Activated CD8-positive, alpha-beta memory T cell treated with anti-CD3 and anti-CD28 coated beads, Interleukin-2, amount 10 ng/mL, durations not matched to agents 7 days and 5 days (primary cell): ENCODE data around the gene TIMM29. TPM values are rescaled to one million over a fixed set of nuclear protein-coding genes. Genes with fewer than 3 reads are reported as not detected.

Experiments used
- ATAC-seq: fragments of 150-1000 bp; cut with Tn5 transposase; one replicate; pipeline ENCODE4 v1.10.0; 2021; ENCODE audit warnings: moderate library complexity
- CTCF ChIA-PET: fragments of 350-600 bp; sonication (Branson Sonifier 250); formaldehyde crosslinking; loops from one replicate; lab custom pipeline; 2021; ENCODE audit warnings: antibody characterized with exemption; lab: Charles Lee
- DNase-seq: peaks from one replicate; pipeline ENCODE4 v3.0.0-alpha.2; 2020
- H3K27ac Mint-ChIP-seq: one replicate; pipeline ENCODE4 v1.8.0; 2021; ENCODE audit warnings: mild to moderate bottlenecking, mixed read lengths
- H3K27me3 Mint-ChIP-seq: one replicate; pipeline ENCODE4 v1.8.0; 2021; ENCODE audit warnings: mixed read lengths
- H3K36me3 Mint-ChIP-seq: one replicate; pipeline ENCODE4 v1.8.0; 2021; ENCODE audit warnings: mild to moderate bottlenecking, mixed read lengths
- H3K4me1 Mint-ChIP-seq: one replicate; pipeline ENCODE4 v1.8.0; 2021; ENCODE audit warnings: mixed read lengths
- H3K4me3 Mint-ChIP-seq: one replicate; pipeline ENCODE4 v1.8.0; 2021; ENCODE audit warnings: mild to moderate bottlenecking, moderate library complexity, mixed read lengths
- H3K9me3 Mint-ChIP-seq: one replicate; pipeline ENCODE4 v1.8.0; 2022; ENCODE audit warnings: low read depth, mixed read lengths
- total RNA-seq, 2 experiments: library from RNA; stranded (reverse); gene quantifications; one replicate each; pipeline ENCODE4 v1.2.3, GENCODE V29; 2021

Gene TIMM29
- 10 to 100 TPM; 25.2 to 28.5 TPM for total RNA-seq

DNA sequence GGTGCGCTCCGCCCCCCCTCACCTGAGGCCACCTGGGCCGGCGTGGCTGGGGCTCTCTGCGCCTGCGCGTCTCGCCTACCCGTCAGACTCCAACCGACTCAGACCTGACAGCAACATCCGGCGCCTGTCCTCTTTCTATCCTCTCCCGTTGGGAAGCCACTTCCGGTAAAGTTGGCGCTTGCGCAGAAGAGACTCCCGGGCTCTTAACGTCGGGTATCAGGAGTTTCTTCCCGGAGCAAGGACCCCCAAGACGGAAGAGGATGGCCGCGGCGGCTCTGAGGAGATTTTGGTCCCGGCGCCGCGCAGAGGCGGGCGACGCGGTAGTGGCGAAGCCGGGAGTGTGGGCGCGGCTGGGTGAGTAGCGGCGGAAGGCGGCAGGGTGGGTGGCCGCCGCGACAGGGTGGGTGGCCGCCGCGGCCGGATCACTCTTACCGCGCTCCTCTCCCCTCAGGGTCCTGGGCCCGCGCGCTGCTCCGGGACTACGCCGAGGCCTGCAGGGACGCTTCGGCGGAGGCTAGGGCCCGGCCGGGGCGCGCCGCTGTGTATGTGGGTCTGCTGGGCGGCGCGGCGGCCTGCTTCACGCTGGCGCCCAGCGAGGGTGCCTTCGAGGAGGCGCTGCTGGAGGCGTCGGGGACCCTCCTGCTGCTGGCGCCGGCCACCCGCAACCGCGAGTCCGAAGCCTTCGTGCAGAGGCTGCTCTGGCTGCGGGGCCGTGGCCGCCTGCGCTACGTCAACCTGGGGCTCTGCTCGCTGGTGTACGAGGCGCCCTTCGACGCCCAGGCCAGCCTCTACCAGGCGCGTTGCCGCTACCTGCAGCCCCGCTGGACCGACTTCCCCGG is at the start of gene TIMM29, which contains the start of gene YIPF2:
TSS of gene TIMM29 (plus strand) at position 249 of the 839 bp plus-strand sequence. CDS start at position 261, 12 bp downstream.
TSS of gene YIPF2 (minus strand) at position 77 of the 839 bp plus-strand sequence. CDS start 229 bp downstream, outside the sequence.
- H3K4me1 Mint-ChIP-seq = peaks cover 25% of the 10 kb centered on the region
- CTCF ChIA-PET = interaction anchor here (1.2 to 3.5 kb wide), 3 partner anchors 8 to 56 kb away, joined by 3 to 26 read pairs (median 9); no protein-coding TSS in a partner anchor
- peak; percentile 97 for DNase-seq
- H3K9me3 Mint-ChIP-seq = no peaks in the 10 kb centered on the region
- H3K4me3 Mint-ChIP-seq = peak within 1 kb of the TSS; percentile 86
- ATAC-seq = peak; percentile 90
- no peaks in the 10 kb centered on the region for H3K27me3 Mint-ChIP-seq
- H3K36me3 Mint-ChIP-seq = peaks cover 8% of the 10 kb centered on the region
- peak within 1 kb of the TSS; percentile 83 for H3K27ac Mint-ChIP-seq

DNA sequence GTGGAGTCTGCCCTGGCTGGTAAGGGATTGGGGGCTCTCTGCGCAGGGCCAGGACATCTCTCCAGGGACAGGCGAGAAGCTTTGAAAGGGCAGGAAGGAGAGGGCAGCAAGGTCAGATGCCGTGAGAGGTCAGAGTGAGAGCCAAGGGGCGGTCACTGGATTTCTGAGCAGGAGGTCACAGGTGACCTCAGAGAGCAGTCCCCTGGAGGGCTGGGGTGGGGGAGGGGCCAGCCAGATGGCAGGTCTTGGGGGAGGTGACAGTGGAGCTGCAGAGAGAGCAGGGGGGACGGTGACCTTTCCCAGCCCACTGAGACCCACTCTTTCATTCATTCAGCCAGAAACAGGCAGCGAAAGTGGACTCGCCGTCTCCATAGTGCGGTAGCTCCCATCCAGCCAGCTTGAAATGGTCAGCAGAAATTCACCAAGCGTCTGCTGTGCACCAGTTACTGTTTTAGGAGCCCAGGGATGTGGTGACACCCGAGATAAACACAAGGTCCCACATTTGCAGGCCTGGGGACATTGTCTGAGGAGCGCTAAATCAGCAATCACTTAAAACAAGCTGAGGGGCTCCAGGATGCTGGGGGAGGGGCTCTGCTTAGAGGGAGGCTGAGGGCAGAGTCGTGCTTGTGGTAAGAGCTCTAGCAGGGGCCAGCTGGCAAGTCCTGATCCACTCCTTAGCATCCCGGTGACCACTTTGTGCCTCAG is 47.1 kb upstream of the TIMM29 start:
- H3K27me3 Mint-ChIP-seq = no peaks in the 10 kb centered on the region
- no peaks in the 10 kb centered on the region for H3K36me3 Mint-ChIP-seq
- no peaks in the 10 kb centered on the region for H3K9me3 Mint-ChIP-seq
- DNase-seq = no peak
- no peak overlapping the region for H3K27ac Mint-ChIP-seq
- no peak overlapping the region for H3K4me3 Mint-ChIP-seq
- no peak for ATAC-seq
- CTCF ChIA-PET = interaction anchor here (0.6 to 2.0 kb wide), 4 partner anchors 9 to 60 kb away, joined by 3 to 4 read pairs (median 4); no protein-coding TSS in a partner anchor
- H3K4me1 Mint-ChIP-seq = peaks cover 24% of the 10 kb centered on the region

DNA sequence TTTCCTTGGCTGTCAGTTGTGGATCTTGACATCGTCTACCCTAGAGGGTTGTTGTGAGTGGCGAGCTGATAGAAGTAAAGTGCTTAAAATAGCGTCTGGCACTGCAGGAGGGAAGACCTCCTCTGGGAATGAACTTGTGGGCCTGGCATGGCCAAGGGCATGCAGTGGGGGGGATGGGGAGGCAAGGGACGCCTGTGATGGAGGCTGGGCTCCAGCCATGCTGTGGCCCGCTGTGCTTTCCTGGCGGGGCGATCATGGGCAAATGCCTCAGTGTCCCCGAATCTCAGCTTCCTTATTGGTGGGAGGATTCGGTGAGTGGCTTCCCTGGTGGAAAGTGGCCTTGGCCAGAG is 46.5 kb upstream of the TIMM29 start:
- Mint-ChIP-seq H3K9me3 (no peaks in the 10 kb centered on the region), H3K27me3 (no peaks in the 10 kb centered on the region)
- no peak for DNase-seq

DNA sequence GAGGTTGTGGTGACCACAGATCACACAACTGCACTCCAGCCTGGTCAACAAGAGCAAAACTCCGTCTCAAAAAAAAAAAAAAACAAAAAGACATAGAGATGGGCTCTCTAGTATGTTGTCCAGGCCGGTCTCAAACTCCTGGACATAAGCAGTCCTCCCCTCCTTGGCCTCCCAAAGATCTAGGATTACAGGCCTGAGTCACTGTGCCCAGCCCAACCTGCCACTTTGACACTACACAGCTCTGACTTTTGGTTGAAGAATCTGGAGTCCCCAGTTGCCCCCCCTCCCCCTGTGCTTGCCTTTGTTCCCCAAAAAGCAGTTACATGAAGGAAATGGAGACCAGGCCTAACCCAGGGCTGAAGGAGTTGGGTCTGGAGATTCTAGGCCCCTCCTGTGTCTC is 44.3 kb upstream of the TIMM29 start:
- Mint-ChIP-seq H3K27me3 (no peaks in the 10 kb centered on the region), H3K4me3 (no peak overlapping the region), H3K9me3 (no peaks in the 10 kb centered on the region), H3K4me1 (peaks cover 3% of the 10 kb centered on the region), H3K27ac (no peak overlapping the region), H3K36me3 (no peaks in the 10 kb centered on the region)
- no peak for ATAC-seq
- no peak for DNase-seq
- CTCF ChIA-PET = interaction anchor here (0.7 kb wide), 1 partner anchor 412 kb away, joined by 3 read pairs; the partner anchor contains the start of gene TSPAN16

More for the DNA sequence above, 46.5 kb upstream of the TIMM29 start:
- ATAC-seq = no peak
- peaks cover 19% of the 10 kb centered on the region for H3K4me1 Mint-ChIP-seq
- no peak overlapping the region for H3K27ac Mint-ChIP-seq
- no peak overlapping the region for H3K4me3 Mint-ChIP-seq
- CTCF ChIA-PET = interaction anchor here (0.6 to 2.0 kb wide), 3 partner anchors 10 to 60 kb away, joined by 3 to 4 read pairs (median 3); no protein-coding TSS in a partner anchor
- H3K36me3 Mint-ChIP-seq = no peaks in the 10 kb centered on the region

DNA sequence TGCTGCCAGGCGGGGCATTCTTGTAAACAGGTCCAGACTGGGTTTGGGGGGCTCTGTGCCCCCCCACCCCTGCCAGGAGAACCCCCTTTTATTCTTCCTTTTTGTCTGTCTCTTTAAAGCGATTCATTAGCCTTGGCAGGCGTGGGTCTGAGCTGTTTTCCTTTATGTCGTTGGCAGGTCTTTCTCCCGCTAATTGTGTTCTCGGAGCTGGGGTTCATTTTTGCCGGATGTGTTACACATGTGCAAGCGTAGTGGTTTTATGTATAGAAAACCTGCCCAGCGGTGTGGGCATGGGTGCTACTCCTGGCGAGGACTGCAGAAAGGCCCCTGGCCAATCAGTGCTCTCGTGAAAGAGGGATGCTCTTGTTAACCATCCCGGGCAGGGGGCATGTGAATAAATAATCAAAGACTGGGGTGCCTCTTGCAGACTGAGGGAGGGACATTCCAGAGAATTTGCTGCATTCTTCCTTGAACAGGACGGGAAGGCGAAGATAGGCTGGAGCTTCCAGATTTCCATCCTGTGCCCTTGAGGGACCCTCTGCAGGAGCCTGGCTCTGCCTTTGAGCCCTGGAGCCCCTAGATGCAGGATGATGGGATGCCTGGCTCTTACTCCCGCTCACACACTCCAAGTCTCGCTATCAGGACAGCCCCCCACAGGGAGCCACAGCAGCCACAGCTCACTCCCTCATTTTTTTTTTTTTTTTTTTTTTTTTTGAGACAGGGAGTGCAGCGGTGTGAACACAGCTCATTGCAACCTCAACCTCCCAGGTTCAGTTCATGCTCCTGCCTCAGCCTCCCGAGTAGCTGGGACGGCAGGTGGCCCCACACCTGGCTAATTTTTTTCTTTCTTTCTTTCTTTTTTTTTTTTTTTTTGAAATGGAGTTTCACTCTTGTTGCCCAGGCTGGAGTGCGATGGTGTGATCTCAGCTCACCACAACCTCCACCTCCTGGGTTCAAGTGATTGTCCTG is 43.1 kb upstream of the TIMM29 start:
- DNase-seq (no peak), ATAC-seq (no peak)
- H3K27me3 Mint-ChIP-seq = no peaks in the 10 kb centered on the region
- no peak overlapping the region for H3K27ac Mint-ChIP-seq
- no peak overlapping the region for H3K4me3 Mint-ChIP-seq
- CTCF ChIA-PET = no interaction called here
- H3K4me1 Mint-ChIP-seq = no peaks in the 10 kb centered on the region
- H3K9me3 Mint-ChIP-seq = no peaks in the 10 kb centered on the region
- H3K36me3 Mint-ChIP-seq = no peaks in the 10 kb centered on the region

DNA sequence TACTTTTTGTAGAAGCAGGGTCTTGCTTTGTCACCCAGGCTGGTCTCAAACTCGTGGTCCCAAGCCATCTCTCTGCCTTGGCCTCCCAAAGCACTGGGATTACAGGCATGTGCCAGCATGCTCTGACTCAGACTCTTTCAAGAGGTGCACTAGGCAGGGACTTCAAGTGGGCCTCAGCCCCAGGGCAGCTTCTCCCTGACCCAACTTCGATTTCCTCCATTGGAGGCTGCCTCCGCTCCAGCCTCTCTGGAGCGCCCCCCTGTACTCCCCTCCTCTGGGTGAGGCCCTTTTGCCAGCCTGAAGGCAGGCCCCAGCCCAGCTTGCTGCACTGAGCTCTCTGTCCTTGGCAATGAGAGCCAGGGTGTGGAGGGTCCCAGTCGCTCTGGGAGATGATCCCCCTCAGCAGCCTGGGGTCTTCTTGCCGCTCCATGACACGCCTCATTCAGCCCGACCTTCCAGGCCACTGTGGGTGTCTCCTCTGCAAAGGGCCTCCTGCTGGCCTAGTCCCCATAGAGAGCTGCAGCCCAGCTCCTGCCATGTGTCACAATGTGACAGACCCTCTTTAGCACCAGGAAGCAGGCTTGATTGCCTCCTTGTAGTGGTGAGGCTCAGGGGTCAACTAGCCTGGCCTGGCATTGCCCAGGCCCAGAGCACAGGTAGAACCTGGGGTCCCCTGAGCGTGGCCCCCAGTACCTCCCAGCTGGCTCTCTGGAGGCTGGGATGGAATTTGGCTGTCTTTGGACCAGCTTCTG is 40.8 kb upstream of the TIMM29 start:
- Mint-ChIP-seq H3K4me3 (no peak overlapping the region), H3K9me3 (no peaks in the 10 kb centered on the region), H3K27me3 (no peaks in the 10 kb centered on the region), H3K4me1 (no peaks in the 10 kb centered on the region), H3K36me3 (no peaks in the 10 kb centered on the region), H3K27ac (no peak overlapping the region)
- ATAC-seq (no peak), DNase-seq (no peak)
- CTCF ChIA-PET = interaction anchor here (1.1 kb wide), 1 partner anchor 9 kb away, joined by 4 read pairs; no protein-coding TSS in a partner anchor

DNA sequence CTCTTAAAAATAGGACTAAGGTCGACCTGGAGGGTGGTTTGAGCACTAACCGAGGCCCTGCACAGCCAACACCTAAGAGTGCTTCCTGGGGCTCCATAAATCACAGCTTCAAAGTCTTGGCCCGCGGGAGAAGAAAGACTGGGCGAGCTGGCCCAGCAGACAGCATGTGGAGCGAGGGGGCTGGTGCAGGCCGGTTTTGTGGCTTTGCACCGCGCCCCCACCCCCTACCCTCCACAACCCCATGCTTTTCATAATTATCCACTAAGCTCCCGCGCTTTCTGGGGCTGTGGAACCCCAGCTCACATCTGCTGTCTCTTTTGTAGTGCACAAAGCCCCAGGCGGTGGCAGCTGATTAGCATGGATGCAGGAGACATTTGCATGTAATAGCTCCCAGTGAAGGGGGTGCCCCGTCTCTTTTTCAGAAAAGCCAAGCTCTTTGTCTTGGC is 40.2 kb upstream of the TIMM29 start:
- Mint-ChIP-seq H3K4me3 (no peak overlapping the region), H3K27ac (no peak overlapping the region), H3K4me1 (no peaks in the 10 kb centered on the region), H3K36me3 (no peaks in the 10 kb centered on the region), H3K9me3 (no peaks in the 10 kb centered on the region), H3K27me3 (no peaks in the 10 kb centered on the region)
- no peak for ATAC-seq
- no peak for DNase-seq
- CTCF ChIA-PET = interaction anchor here (0.8 to 1.1 kb wide), 2 partner anchors 9 kb away, joined by 4 read pairs; no protein-coding TSS in a partner anchor

DNA sequence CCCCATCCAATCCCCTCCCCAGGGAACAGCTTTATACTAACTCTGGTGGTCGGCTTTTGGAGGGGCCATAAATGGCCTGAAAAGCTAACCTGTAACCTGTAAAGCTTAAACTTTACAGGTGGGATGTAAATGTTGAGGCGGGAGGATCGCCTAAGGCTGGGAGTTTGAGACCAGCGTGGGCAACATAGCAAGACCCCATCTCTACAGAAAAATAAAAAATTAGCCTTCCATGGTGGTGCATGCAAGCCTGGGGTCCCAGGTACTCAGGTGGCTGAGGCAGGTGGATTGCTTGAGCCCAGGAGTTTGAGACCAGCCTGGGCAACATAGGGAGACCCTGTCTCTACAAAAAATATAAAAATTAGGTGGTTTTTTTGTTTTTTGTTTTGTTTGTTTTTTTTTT is 38.7 kb upstream of the TIMM29 start:
- no peaks in the 10 kb centered on the region for H3K4me1 Mint-ChIP-seq
- no peaks in the 10 kb centered on the region for H3K36me3 Mint-ChIP-seq
- H3K27me3 Mint-ChIP-seq = no peaks in the 10 kb centered on the region
- no peak overlapping the region for H3K4me3 Mint-ChIP-seq
- DNase-seq = no peak
- CTCF ChIA-PET = interaction anchor here (1.9 kb wide), 1 partner anchor 52 kb away, joined by 6 read pairs; no protein-coding TSS in a partner anchor
- no peak overlapping the region for H3K27ac Mint-ChIP-seq
- no peak for ATAC-seq
- H3K9me3 Mint-ChIP-seq = no peaks in the 10 kb centered on the region

- Mint-ChIP-seq H3K27me3 (no peaks in the 10 kb centered on the region), H3K9me3 (no peaks in the 10 kb centered on the region), H3K36me3 (no peaks in the 10 kb centered on the region), H3K4me3 (no peak overlapping the region), H3K27ac (no peak overlapping the region), H3K4me1 (peaks cover 3% of the 10 kb centered on the region)
- ATAC-seq = no peak
- CTCF ChIA-PET = interaction anchor here (1.9 kb wide), 1 partner anchor 50 kb away, joined by 6 read pairs; no protein-coding TSS in a partner anchor
- no peak for DNase-seq
Measured at GRCh38 chr19:10891405-10892086, 37.1 kb upstream of the TIMM29 start.

- no peak overlapping the region for H3K4me3 Mint-ChIP-seq
- H3K36me3 Mint-ChIP-seq = no peaks in the 10 kb centered on the region
- H3K4me1 Mint-ChIP-seq = peaks cover 8% of the 10 kb centered on the region
- ATAC-seq (no peak), DNase-seq (no peak)
- H3K27ac Mint-ChIP-seq = no peak overlapping the region
- H3K9me3 Mint-ChIP-seq = no peaks in the 10 kb centered on the region
- CTCF ChIA-PET = interaction anchor here (1.2 kb wide), 1 partner anchor 15 kb away, joined by 4 read pairs; no protein-coding TSS in a partner anchor
- H3K27me3 Mint-ChIP-seq = no peaks in the 10 kb centered on the region
Measured at GRCh38 chr19:10892256-10892655, 36.4 kb upstream of the TIMM29 start.

DNA sequence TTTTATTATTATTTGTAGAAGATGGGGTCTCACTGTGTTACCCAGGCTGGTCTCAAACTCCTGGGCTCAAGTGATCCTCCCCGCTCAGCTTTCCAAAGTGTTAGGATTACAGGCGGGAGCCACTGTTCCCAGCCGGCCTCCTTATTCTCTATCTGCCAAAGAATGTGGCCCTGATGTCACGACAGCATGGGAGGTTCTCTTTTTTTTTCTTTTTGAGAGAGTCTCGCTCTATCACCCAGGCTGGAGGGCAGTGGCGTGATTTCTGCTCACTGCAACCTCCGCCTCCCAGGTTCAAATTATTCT is 33.7 kb upstream of the TIMM29 start:
- CTCF ChIA-PET = no interaction called here
- Mint-ChIP-seq H3K36me3 (no peaks in the 10 kb centered on the region), H3K4me1 (peaks cover 8% of the 10 kb centered on the region), H3K4me3 (no peak overlapping the region), H3K27me3 (no peaks in the 10 kb centered on the region), H3K27ac (no peak overlapping the region), H3K9me3 (no peaks in the 10 kb centered on the region)
- ATAC-seq (no peak), DNase-seq (no peak)
